Type B pancreatic cell (in vitro differentiated cells): ENCODE measurements around the gene GSX1. TPM values are rescaled to one million over a fixed set of nuclear protein-coding genes. Genes with fewer than 3 reads are reported as not detected.

ENCODE experiments used
- DNase-seq: peaks from one replicate; pipeline ENCODE4 v3.0.0; 2021; ENCODE audit warnings: mixed read lengths; ENCODE audit not compliant: unreplicated experiment; ENCODE audit errors: extremely low spot score
- H3K27ac Mint-ChIP-seq: 2 replicates; pipeline ENCODE4 v1.8.0; 2021; ENCODE audit warnings: mild to moderate bottlenecking, mixed read lengths
- H3K27me3 Mint-ChIP-seq: 2 replicates; pipeline ENCODE4 v1.8.0; 2021; ENCODE audit warnings: mixed read lengths
- H3K36me3 Mint-ChIP-seq: 2 replicates; pipeline ENCODE4 v1.8.0; 2021; ENCODE audit warnings: mixed read lengths
- H3K4me1 Mint-ChIP-seq: one replicate; pipeline ENCODE4 v1.8.0; 2021; ENCODE audit warnings: mixed read lengths; ENCODE audit not compliant: unreplicated experiment
- H3K4me3 Mint-ChIP-seq: 2 replicates; pipeline ENCODE4 v1.8.0; 2021; ENCODE audit warnings: mild to moderate bottlenecking, mixed read lengths
- H3K9me3 Mint-ChIP-seq: 2 replicates; pipeline ENCODE4 v1.8.0; 2021; ENCODE audit warnings: mixed read lengths
- CTCF ChIP-seq: fragments of 200-600 bp; sonication (generic); conservative IDR thresholded peaks from 2 replicates; pipeline ENCODE4 v1.5.0; 2021; ENCODE audit warnings: antibody characterized with exemption, mild to moderate bottlenecking
- total RNA-seq: library from RNA; stranded (reverse); gene quantifications from 2 replicates; pipeline ENCODE4 v1.2.1, GENCODE V29; 2021; ENCODE audit warnings: low replicate concordance

GSX1 gene
- total RNA-seq, 1 donor from 2014 or later: not detected

- DNase-seq: no peak
- Mint-ChIP-seq H3K4me1 (no peaks in the 10 kb centered on the region), H3K27me3 (peaks cover 86% of the 10 kb centered on the region), H3K27ac (no peak overlapping the region), H3K36me3 (no peaks in the 10 kb centered on the region), H3K4me3 (no peak overlapping the region), H3K9me3 (no peaks in the 10 kb centered on the region)
- no peak for TF ChIP-seq CTCF
Observed at GRCh38 chr13:27835799-27836198, 43.5 kb downstream of the GSX1 start.

DNA sequence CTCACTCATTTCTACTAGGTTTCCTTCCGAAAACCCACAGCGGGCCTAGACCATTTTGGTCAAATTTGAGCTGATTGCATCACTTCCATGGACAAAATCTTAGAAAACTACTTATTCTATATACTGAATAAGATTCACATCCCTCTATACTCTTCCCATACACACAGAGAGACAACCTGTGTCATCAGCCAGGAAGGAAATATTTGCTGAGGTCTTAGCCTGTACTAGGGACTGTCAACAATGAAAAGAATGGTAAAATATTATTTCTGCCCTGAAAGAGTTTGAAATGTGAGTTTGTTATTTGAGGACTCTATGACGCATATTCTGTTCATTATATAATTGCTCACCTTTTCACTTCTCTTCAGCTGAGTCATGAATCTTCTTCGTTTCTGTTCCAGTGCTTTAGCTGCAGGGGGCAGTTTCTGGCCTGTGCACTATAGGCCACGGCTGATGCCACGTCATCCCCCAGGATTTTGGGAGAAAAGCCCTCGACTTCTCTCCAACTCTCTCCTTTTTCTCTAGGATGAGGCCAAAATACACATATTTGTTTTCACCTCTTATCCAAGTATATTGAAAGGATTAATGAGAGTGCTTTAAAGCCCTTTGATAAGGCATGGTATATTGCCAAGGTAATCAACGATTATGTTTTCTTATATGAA lies 47.7 kb downstream of the GSX1 start:
- TF ChIP-seq CTCF: no peak
- no peak overlapping the region for H3K27ac Mint-ChIP-seq
- H3K36me3 Mint-ChIP-seq: no peaks in the 10 kb centered on the region
- no peak overlapping the region for H3K4me3 Mint-ChIP-seq
- peaks cover 61% of the 10 kb centered on the region for H3K27me3 Mint-ChIP-seq
- no peaks in the 10 kb centered on the region for H3K9me3 Mint-ChIP-seq
- DNase-seq: no peak
- H3K4me1 Mint-ChIP-seq: no peaks in the 10 kb centered on the region

DNA sequence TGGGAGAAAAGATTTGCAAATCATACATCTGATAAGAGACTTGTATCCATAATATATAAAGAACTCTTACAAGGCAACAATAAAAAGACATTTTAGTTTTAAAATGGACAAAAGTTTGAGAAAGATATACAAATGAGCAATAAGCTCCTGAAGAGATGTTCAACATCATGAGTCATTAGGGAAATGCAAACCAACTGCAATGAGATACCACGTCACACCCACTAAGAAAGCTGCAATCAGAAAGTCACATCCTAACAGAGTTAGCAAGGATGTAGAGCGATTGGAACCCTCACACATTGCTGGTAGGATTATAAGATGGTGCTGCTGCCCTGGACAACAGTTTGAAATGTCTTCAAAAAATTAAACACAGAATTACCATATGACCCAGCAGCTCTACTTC lies 50.3 kb downstream of the GSX1 start:
- Mint-ChIP-seq H3K4me3 (no peak overlapping the region), H3K9me3 (no peaks in the 10 kb centered on the region), H3K27me3 (peaks cover 62% of the 10 kb centered on the region), H3K27ac (no peak overlapping the region), H3K36me3 (no peaks in the 10 kb centered on the region), H3K4me1 (no peaks in the 10 kb centered on the region)
- TF ChIP-seq CTCF: no peak
- DNase-seq: no peak

Other genes starting within 250 kb of the GSX1 start
- 12.0 and 18.7 TPM in 2 replicates for gene LNX2, start 172.0 kb upstream of the GSX1 start, total RNA-seq
- gene POLR1D, start 170.6 kb upstream of the GSX1 start, total RNA-seq: 118 and 155 TPM in 2 replicates
- 7.1 and 16.2 TPM in 2 replicates for gene PDX1, start 127.5 kb downstream of the GSX1 start, total RNA-seq
- 11.3 and 31.8 TPM in 2 replicates for gene CDX2, start 176.8 kb downstream of the GSX1 start, total RNA-seq
- gene URAD, start 196.2 kb downstream of the GSX1 start, total RNA-seq: 0.93 TPM in 1 of 2 replicates, not detected in the other